SK-N-SH treated with all-trans-retinoic acid at 6 μM for 48 hours (cell line): ENCODE results near the gene VAT1L.

Source experiments
- OSR1 ChIP-seq: fragments of 250-450 bp; sonication (Bioruptor Pico); IDR thresholded peaks from 2 replicates; pipeline ENCODE4 v1.8.0; 2022; ENCODE audit warnings: moderate library complexity, mild to moderate bottlenecking, inconsistent platforms
- ZFP3 ChIP-seq: fragments of 250-450 bp; sonication (Bioruptor Pico); IDR thresholded peaks from 2 replicates; pipeline ENCODE4 v1.5.0; 2020; ENCODE audit warnings: mild to moderate bottlenecking, moderate library complexity

DNA sequence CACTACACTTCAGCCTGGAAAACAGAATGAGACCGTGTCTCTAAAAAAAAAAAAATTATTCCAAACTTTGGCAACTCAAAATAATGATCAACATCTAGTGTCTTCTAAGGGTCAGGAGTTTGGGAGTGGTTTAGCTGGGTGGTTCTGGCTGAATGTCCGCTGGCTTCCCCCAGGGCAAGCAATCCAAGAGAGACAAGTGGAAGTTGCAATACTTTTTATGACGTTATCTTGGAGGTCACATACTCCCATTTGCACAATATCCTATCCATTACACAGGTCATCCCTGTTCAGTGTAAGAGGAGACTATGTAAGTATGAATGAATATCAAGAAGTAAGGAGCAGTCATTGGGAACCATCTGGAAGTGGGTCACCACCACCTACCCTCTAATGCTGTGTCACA, 218.8 kb downstream of the VAT1L start:
- TF ChIP-seq OSR1 (CRISPR knock-in tag) (no peak), ZFP3 (CRISPR knock-in tag) (no peak)
